GM18511 (cell line): ENCODE measurements around the gene RBM19.

Experiments used
- ATAC-seq: cut with Tn5 transposase; IDR thresholded peaks from one replicate; pipeline ENCODE4 v1.9.1; 2021; ENCODE audit warnings: mild to moderate bottlenecking, moderate library complexity; ENCODE audit not compliant: unreplicated experiment

RBM19 gene

GRCh38 chr12:113959096-113959495 is 7.0 kb downstream of the RBM19 start:
- ATAC-seq = no peak

- ATAC-seq = no peak
Observed at GRCh38 chr12:113958108-113958507, 8.0 kb downstream of the RBM19 start.

GRCh38 chr12:113957627-113958026 is 8.5 kb downstream of the RBM19 start:
- no peak for ATAC-seq

- no peak for ATAC-seq
Observed at GRCh38 chr12:113955109-113955970, 10.8 kb downstream of the RBM19 start.

GRCh38 chr12:113954547-113954946 is 11.6 kb downstream of the RBM19 start:
- ATAC-seq = no peak

GRCh38 chr12:113950873-113951272 is 15.3 kb downstream of the RBM19 start:
- no peak for ATAC-seq

GRCh38 chr12:113949321-113950305 is 16.5 kb downstream of the RBM19 start:
- no peak for ATAC-seq

GRCh38 chr12:113948151-113948914 is 17.8 kb downstream of the RBM19 start:
- ATAC-seq = no peak

GRCh38 chr12:113946175-113946574 is 19.9 kb downstream of the RBM19 start:
- ATAC-seq = no peak

- ATAC-seq = no peak
Observed at GRCh38 chr12:113945174-113946173, 20.7 kb downstream of the RBM19 start.

GRCh38 chr12:113942209-113942608 is 23.9 kb downstream of the RBM19 start:
- no peak for ATAC-seq

- no peak for ATAC-seq
Observed at GRCh38 chr12:113941208-113941486, 25.0 kb downstream of the RBM19 start.

- no peak for ATAC-seq
Observed at GRCh38 chr12:113940357-113941207, 25.5 kb downstream of the RBM19 start.

GRCh38 chr12:113939867-113940266 is 26.3 kb downstream of the RBM19 start:
- ATAC-seq = no peak

- no peak for ATAC-seq
Observed at GRCh38 chr12:113938471-113938870, 27.7 kb downstream of the RBM19 start.

GRCh38 chr12:113936460-113936859 is 29.7 kb downstream of the RBM19 start:
- no peak for ATAC-seq

- ATAC-seq = no peak
Observed at GRCh38 chr12:113935459-113935858, 30.7 kb downstream of the RBM19 start.

- ATAC-seq = no peak
Observed at GRCh38 chr12:113934946-113935345, 31.2 kb downstream of the RBM19 start.
